ENCODE measurements around the gene SLCO1B3. TPM values are rescaled to one million over a fixed set of nuclear protein-coding genes. Genes with fewer than 3 reads are reported as not detected.

SLCO1B3 gene
- total and polyA plus RNA-seq, 2 donors from 2014 or later = not detected

GRCh38 chr12:20931894-20932293, 121.4 kb downstream of the SLCO1B3 start:
- no peak overlapping the region for H3K9ac ChIP-seq (ENCODE audit: low read length in 3 of 3)
- no peaks in the 10 kb centered on the region for H3K27me3 ChIP-seq (ENCODE audit: control insufficient read depth, insufficient read depth, low read length)
- FAIRE-seq = no peak
- no peaks in the 10 kb centered on the region for H3K4me1 ChIP-seq (ENCODE audit: control insufficient read depth in 2 of 3, insufficient read depth in 2 of 3, low read depth in 1 of 3, low read length in 3 of 3)
- TF ChIP-seq CTCF (IDR thresholded peaks at IDR 0.05; ENCODE audit: borderline replicate concordance, extremely low read depth, insufficient read depth) = no peak
- peak in 1 of 5 donors; percentile 13 for DNase-seq
- no peaks in the 10 kb centered on the region for H3K9me3 ChIP-seq (ENCODE audit: control insufficient read depth in 2 of 3, insufficient read depth in 1 of 3, low read length in 3 of 3)
- intact Hi-C loops (cut with DNase I) = no loop called here
- no peak overlapping the region for H3K27ac ChIP-seq (ENCODE audit: low read depth in 2 of 2, low read length in 2 of 2)
- no peak overlapping the region for H3K4me3 ChIP-seq (ENCODE audit: low read length in 3 of 3)
- H3K36me3 ChIP-seq (ENCODE audit: control insufficient read depth in 2 of 3, insufficient read depth in 3 of 3, low read length in 3 of 3) = no peaks in the 10 kb centered on the region

- Histone ChIP-seq H3K27ac (ENCODE audit: low read depth in 2 of 2, low read length in 2 of 2) (no peak overlapping the region), H3K4me3 (ENCODE audit: low read length in 3 of 3) (no peak overlapping the region), H3K36me3 (ENCODE audit: control insufficient read depth in 2 of 3, insufficient read depth in 3 of 3, low read length in 3 of 3) (no peaks in the 10 kb centered on the region), H3K4me1 (ENCODE audit: control insufficient read depth in 2 of 3, insufficient read depth in 2 of 3, low read depth in 1 of 3, low read length in 3 of 3) (no peaks in the 10 kb centered on the region), H3K9ac (ENCODE audit: low read length in 3 of 3) (no peak overlapping the region), H3K27me3 (ENCODE audit: control insufficient read depth, insufficient read depth, low read length) (no peaks in the 10 kb centered on the region), H3K9me3 (ENCODE audit: control insufficient read depth in 2 of 3, insufficient read depth in 1 of 3, low read length in 3 of 3) (no peaks in the 10 kb centered on the region)
- no peak for TF ChIP-seq CTCF (IDR thresholded peaks at IDR 0.05; ENCODE audit: borderline replicate concordance, extremely low read depth, insufficient read depth)
- intact Hi-C loops (cut with DNase I) = no loop called here
- peak in 1 of 5 donors; percentile 12 for DNase-seq
- FAIRE-seq = no peak
These were observed 136.2 kb downstream of the SLCO1B3 start for GRCh38 chr12:20946732-20947131.

GRCh38 chr12:20950248-20950647, 139.7 kb downstream of the SLCO1B3 start:
- DNase-seq (peak in 2 of 5 donors; percentile 4 to 10), FAIRE-seq (no peak)
- Histone ChIP-seq H3K4me3 (ENCODE audit: low read length in 3 of 3) (no peak overlapping the region), H3K9ac (ENCODE audit: low read length in 3 of 3) (no peak overlapping the region), H3K36me3 (ENCODE audit: control insufficient read depth in 2 of 3, insufficient read depth in 3 of 3, low read length in 3 of 3) (no peaks in the 10 kb centered on the region), H3K9me3 (ENCODE audit: control insufficient read depth in 2 of 3, insufficient read depth in 1 of 3, low read length in 3 of 3) (no peaks in the 10 kb centered on the region), H3K27me3 (ENCODE audit: control insufficient read depth, insufficient read depth, low read length) (no peaks in the 10 kb centered on the region), H3K27ac (ENCODE audit: low read depth in 2 of 2, low read length in 2 of 2) (no peak overlapping the region), H3K4me1 (ENCODE audit: control insufficient read depth in 2 of 3, insufficient read depth in 2 of 3, low read depth in 1 of 3, low read length in 3 of 3) (no peaks in the 10 kb centered on the region)
- intact Hi-C loops (cut with DNase I) = no loop called here
- TF ChIP-seq CTCF (IDR thresholded peaks at IDR 0.05; ENCODE audit: borderline replicate concordance, extremely low read depth, insufficient read depth) = peak; percentile 25

- no peak overlapping the region for H3K27ac ChIP-seq (ENCODE audit: low read depth in 2 of 2, low read length in 2 of 2)
- H3K9me3 ChIP-seq (ENCODE audit: control insufficient read depth in 2 of 3, insufficient read depth in 1 of 3, low read length in 3 of 3) = peaks cover 0 to 5% (median 0%) of the 10 kb centered on the region in 3 donors
- DNase-seq (no peak), FAIRE-seq (no peak)
- intact Hi-C loops (cut with DNase I) = no loop called here
- H3K4me3 ChIP-seq (ENCODE audit: low read length in 3 of 3) = no peak overlapping the region
- no peaks in the 10 kb centered on the region for H3K27me3 ChIP-seq (ENCODE audit: control insufficient read depth, insufficient read depth, low read length)
- no peak overlapping the region for H3K9ac ChIP-seq (ENCODE audit: low read length in 3 of 3)
- no peaks in the 10 kb centered on the region for H3K36me3 ChIP-seq (ENCODE audit: control insufficient read depth in 2 of 3, insufficient read depth in 3 of 3, low read length in 3 of 3)
- TF ChIP-seq CTCF (IDR thresholded peaks at IDR 0.05; ENCODE audit: borderline replicate concordance, extremely low read depth, insufficient read depth) = no peak
- no peaks in the 10 kb centered on the region for H3K4me1 ChIP-seq (ENCODE audit: control insufficient read depth in 2 of 3, insufficient read depth in 2 of 3, low read depth in 1 of 3, low read length in 3 of 3)
These were observed 152.8 kb downstream of the SLCO1B3 start for GRCh38 chr12:20963303-20963702.
